Suprapubic skin (tissue), 3 donors: ENCODE data around the gene AGAP3.

Experiments used
- POLR2A ChIP-seq, 2 donors: fragments of 450-650 bp; IDR thresholded peaks; one replicate each; pipeline ENCODE4 v1.6.1; 2017; ENCODE audit warnings: antibody characterized with exemption in 2 of 2, mild to moderate bottlenecking in 2 of 2, moderate library complexity in 2 of 2
- TF ChIP-seq, protein P1 (sequence below), 2 donors: fragments of 200-600 bp in 1 of 2; fragments of 450-650 bp in 1 of 2; sonication (generic) in 1 of 2; IDR thresholded peaks; one replicate each; pipeline ENCODE4 v1.5.1; 2016 to 2019; ENCODE audit warnings: antibody characterized with exemption in 2 of 2, mild to moderate bottlenecking in 1 of 2, moderate library complexity in 1 of 2

DNA sequence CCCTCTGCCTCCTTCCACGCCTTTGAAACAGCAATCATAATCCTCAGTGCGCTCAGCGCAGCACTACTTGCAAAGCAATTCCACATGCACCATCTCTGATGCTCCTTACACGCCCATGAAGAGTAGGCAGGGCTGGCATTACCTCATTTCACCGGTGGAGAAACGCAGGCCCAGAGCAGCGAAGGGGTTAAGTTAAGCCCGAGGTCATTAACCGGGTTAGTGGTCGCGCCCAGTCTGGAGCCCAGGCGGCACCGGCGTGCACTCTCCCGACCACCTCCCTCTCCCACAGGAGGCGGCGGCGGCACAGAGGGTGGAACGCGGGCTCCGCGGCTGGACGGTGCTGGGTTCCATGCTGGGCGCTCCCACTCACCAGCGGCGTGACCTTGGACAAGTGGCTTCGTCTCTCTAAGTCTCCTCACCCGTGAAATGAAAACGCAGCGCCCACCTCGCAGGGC, 6.2 kb upstream of the AGAP3 start:
- TF ChIP-seq, protein P1, sequence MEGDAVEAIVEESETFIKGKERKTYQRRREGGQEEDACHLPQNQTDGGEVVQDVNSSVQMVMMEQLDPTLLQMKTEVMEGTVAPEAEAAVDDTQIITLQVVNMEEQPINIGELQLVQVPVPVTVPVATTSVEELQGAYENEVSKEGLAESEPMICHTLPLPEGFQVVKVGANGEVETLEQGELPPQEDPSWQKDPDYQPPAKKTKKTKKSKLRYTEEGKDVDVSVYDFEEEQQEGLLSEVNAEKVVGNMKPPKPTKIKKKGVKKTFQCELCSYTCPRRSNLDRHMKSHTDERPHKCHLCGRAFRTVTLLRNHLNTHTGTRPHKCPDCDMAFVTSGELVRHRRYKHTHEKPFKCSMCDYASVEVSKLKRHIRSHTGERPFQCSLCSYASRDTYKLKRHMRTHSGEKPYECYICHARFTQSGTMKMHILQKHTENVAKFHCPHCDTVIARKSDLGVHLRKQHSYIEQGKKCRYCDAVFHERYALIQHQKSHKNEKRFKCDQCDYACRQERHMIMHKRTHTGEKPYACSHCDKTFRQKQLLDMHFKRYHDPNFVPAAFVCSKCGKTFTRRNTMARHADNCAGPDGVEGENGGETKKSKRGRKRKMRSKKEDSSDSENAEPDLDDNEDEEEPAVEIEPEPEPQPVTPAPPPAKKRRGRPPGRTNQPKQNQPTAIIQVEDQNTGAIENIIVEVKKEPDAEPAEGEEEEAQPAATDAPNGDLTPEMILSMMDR (IDR thresholded peaks at IDR 0.05), result no peak
- no peak for TF ChIP-seq POLR2A (IDR thresholded peaks at IDR 0.05)
